Ascending aorta (tissue), 2 donors: Measurements from ENCODE around the gene DMXL1. TPM values are rescaled to one million over a fixed set of nuclear protein-coding genes. Genes with fewer than 3 reads are reported as not detected.

Experiments
- DNase-seq, 2 donors: peaks; one replicate each; pipeline ENCODE4 v3.0.0-alpha.2; 2019; ENCODE audit warnings: low spot score in 2 of 2
- H3K27ac ChIP-seq, 2 donors: fragments of 200-600 bp; sonication (generic); one replicate each; pipeline ENCODE4 v1.5.1; 2016 to 2017; ENCODE audit warnings: mild to moderate bottlenecking in 1 of 2
- H3K27me3 ChIP-seq: fragments of 200-600 bp; sonication (generic); one replicate; pipeline ENCODE4 v1.5.1; 2017
- H3K36me3 ChIP-seq, 2 donors: fragments of 200-600 bp; sonication (generic); one replicate each; pipeline ENCODE4 v1.5.1; 2016
- H3K4me1 ChIP-seq, 2 donors: fragments of 200-600 bp; sonication (generic); one replicate each; pipeline ENCODE4 v1.5.1; 2016 to 2017; ENCODE audit warnings: mild to moderate bottlenecking in 1 of 2
- H3K4me3 ChIP-seq, 2 donors: fragments of 200-600 bp; sonication (generic); one replicate each; pipeline ENCODE4 v1.5.1; 2016 to 2017; ENCODE audit warnings: mild to moderate bottlenecking in 1 of 2
- H3K9me3 ChIP-seq, 2 donors: fragments of 200-600 bp; sonication (generic); one replicate each; pipeline ENCODE4 v1.5.1; 2016
- CTCF ChIP-seq, 3 experiments: fragments of 200-600 bp in 2 of 3; fragments of 450-650 bp in 1 of 3; sonication (generic) in 2 of 3; IDR thresholded peaks; one replicate each; pipeline ENCODE4 v1.5.1; 2016 to 2019; ENCODE audit warnings: antibody characterized with exemption in 3 of 3, mild to moderate bottlenecking in 1 of 3, moderate library complexity in 1 of 3
- intact Hi-C: fragments of 100-400 bp; cut with DNase I; formaldehyde crosslinking; loops from one replicate; pipeline ENCODE4 v1.15.1; 2023
- total RNA-seq: library from RNA; depleted of rRNA; stranded (reverse); fragments of >200 nt; gene quantifications from one replicate; pipeline ENCODE4 v1.1.0, GENCODE V29; 2016

DMXL1 gene
- total RNA-seq, 1 donor from 2014 or later, result 136 TPM

- intact Hi-C loops, result loop anchor here (2.0 kb wide), 1 partner anchor 23 kb away; no protein-coding TSS in a partner anchor
- no peaks in the 10 kb centered on the region for H3K9me3 ChIP-seq
- peak overlapping the region in 1 of 2 donors; percentile 46 for H3K4me3 ChIP-seq
- no peaks in the 10 kb centered on the region for H3K27me3 ChIP-seq
- H3K27ac ChIP-seq, result peak overlapping the region; percentile 75 to 83
- no peak for TF ChIP-seq CTCF (IDR thresholded peaks at IDR 0.05)
- H3K4me1 ChIP-seq, result peaks cover 10 to 37% of the 10 kb centered on the region in 2 donors
- no peaks in the 10 kb centered on the region for H3K36me3 ChIP-seq
- no peak for DNase-seq
These were observed 221.0 kb downstream of the DMXL1 start for GRCh38 chr5:119291877-119292276.

- Histone ChIP-seq H3K4me1 (peaks cover 8 to 34% of the 10 kb centered on the region in 2 donors), H3K27me3 (no peaks in the 10 kb centered on the region), H3K27ac (no peak overlapping the region), H3K4me3 (no peak overlapping the region), H3K9me3 (no peaks in the 10 kb centered on the region), H3K36me3 (no peaks in the 10 kb centered on the region)
- no peak for TF ChIP-seq CTCF (IDR thresholded peaks at IDR 0.05)
- intact Hi-C loops, result no loop called here
- DNase-seq, result no peak
These were observed 222.0 kb downstream of the DMXL1 start for GRCh38 chr5:119292701-119293515.

DNA sequence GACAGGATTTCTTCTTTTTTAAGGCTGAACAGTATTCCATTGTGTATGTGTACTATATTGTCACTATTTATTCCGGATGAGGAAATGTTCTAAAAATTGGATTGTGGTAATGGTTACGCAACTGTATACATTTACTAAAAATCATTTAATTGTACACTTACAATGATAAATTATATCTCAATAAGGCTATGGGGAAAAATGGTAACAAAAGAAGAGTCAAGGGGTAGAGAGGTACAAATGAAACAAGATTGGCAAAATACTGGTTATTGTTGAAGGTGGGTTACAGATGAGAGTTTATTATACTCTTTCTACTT, 222.6 kb downstream of the DMXL1 start:
- Histone ChIP-seq H3K4me3 (no peak overlapping the region), H3K27me3 (no peaks in the 10 kb centered on the region), H3K4me1 (peaks cover 3 to 30% of the 10 kb centered on the region in 2 donors), H3K36me3 (no peaks in the 10 kb centered on the region), H3K27ac (no peak overlapping the region), H3K9me3 (no peaks in the 10 kb centered on the region)
- no peak for TF ChIP-seq CTCF (IDR thresholded peaks at IDR 0.05)
- no peak for DNase-seq
- intact Hi-C loops, result no loop called here

Other genes with a start within 250 kb of the DMXL1 start
- 0.11 TPM for gene DTWD2, start 82.5 kb upstream of the DMXL1 start, total RNA-seq